ENCODE measurements around the gene COPS4.
"Not testable (repeated sequence)": the region's sequence is repeated elsewhere in the genome, so short reads cannot be mapped to it uniquely, and the experiment has no call there.

The COPS4 gene

DNA sequence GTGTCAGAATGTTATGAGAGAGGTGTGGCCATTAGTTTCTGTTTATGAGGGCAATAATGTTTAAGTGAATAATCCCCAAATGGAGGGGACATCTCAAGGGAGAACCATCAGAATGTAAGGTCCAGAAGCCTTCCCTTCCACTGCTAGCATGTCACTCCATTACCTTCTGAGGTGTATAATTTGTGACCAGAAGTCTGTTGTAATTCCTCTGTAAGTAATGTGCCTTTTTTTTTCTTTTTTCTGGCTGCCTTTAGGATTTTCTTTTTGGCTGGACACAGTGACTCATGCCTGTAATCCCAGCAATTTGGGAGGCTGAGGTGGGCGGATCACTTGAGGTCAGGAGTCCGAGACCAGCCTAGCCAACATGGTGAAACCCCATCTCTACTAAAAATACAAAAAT lies 10.8 kb upstream of the COPS4 start:
- DNase-seq: no peak

DNA sequence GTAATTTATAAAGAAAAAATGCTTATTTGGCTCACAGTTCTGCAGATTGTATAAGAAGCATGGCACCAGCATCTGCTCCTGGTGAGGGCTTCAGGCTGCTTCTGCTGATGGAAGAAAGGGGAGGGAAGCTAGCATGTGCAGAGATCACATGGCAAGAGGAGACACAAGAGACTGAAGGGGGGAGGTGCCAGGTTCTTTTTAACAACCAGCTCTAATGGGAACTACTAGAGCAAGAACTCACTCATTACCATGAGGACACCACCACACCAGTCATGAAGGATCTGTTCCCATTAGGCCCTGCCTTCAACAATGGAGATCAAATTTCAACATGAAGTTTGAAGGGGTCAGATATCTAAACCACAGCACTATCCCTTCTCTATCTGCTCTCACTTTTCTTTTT lies 9.4 kb upstream of the COPS4 start:
- no peak for DNase-seq

DNA sequence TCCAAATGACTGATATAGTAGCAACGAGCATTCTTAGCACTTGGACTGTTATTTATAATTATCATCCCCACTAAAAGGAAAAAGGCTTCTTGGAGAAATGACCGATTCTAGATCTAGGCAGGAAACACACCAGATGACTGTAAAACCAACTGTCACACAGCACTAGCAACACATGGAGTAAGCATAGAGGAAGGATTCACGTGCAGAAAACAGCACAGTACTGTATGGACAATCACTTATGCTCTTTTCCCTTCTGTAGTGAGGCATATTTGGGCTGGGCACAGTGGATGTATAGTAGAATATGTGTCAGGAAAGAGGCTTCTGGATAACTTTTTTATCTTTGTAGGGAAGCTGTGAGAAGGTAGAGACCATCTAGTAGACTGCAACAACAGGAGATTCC lies 6.0 kb upstream of the COPS4 start:
- no peak for DNase-seq

DNA sequence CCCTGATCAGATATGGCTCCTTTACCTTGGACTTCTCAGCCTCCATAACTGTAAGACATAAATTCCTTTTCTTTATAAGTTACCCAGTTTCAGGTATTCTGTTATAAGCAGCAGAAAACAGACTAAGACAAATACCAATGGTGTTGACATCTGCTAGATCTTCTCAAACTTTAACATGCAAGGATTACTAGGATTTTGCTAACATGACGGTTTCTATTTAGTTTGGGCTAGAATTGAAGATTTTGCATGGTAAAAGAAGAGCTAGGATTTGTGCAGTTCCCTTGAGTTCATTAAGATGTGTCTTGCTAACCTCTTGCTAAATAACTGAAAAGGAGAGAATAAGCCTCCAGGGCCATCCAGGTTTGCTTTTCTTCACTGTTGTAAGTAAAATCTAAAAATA lies 5.3 kb upstream of the COPS4 start:
- no peak for DNase-seq

DNA sequence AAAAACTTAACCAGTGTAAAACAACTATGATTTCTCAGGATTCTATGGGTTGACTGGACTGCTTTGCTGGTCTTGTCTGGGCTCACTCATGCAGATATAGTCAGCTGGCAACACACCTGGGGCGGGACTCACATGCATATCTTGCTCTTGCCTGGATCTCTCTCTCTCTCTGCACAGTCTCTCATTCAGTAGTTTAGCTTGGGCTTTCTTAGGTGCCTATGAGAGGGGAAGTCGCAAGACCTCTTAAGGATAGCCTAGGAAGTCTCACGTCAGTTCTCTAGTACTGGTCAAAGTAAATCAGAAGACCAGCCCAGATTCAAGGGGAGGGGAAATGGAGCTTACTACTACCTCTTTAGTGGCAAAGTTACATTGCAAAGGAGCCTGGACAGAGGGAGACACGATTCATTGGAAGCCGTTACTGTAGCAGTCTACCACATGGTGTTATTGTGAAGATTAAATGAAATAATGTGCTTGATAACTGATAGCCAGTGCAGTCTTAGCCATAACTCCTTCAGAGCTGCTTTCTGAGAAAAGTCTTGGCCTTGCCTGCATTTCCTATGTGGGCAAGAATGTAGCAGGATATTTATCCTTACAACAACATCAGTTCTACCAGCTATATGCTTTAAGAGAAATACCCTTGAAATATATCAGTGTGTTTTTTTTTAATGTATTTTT lies 2.1 kb downstream of the COPS4 start:
- no peak for DNase-seq

DNA sequence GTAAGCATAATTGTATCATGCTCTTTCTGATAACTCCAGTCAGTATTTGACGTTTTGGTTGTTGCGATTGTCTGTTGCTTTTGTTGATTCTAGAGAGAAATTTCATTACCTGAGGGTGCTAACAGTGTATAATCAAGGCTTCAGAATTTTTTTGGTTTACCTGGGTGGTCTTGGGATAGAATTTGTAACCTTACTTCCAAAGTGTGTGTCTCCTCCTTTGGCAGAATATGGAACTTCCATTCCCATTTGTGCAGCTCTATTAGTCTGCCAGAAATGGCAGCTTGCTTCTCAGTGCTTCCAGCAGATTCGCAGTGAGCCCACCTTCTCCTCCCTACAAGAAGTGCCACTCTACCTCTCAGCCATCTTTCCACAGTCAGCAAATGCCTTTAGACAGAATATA lies 5.3 kb downstream of the COPS4 start:
- no peak for DNase-seq

DNA sequence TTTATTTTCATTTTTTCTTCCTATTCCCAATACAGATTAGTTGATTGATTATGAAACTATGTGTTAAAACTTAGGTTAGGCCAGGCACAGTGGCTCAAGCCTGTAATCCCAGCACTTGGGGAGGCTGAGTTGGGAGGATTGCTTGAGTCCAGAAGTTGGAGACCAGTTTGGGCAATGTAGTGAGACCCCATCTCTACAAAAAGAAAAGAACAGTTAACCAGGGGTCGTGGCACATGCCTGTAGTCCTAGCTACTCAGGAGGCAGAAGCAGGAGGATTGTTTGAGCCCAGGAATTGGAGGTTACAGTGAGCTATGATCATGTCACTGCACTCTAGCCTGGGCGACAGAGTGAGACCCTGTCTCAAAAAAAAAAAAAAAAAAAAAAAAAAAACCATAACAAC lies 8.2 kb downstream of the COPS4 start:
- not testable (repeated sequence) for DNase-seq

DNA sequence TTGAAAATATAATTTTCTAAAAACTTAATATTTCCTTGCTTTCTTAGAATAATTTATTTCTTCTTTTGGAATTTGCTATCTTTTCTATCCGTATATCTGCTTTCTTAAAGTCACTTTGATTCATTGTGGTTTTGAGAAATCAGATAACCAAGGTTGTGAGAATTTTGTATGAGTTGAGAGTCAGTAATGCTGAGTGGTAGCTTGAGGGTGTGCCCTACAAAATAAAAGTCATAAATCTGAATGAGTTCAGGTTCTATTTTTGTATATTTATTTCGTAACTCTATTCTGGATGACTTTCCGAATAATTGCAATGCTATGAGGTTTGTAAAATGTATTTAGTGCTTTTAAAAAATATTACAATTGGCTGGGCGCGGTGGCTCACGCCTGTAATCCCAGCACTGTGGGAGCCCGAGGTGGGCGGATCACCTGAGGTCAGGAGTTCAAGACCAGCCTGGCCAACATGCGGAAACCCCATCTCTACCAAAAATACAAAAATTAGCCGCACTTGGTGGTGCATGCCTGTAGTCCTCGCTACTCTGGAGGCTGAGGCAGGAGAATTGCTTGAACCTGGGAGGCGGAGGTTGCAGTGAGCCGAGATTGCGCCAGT lies 8.9 kb downstream of the COPS4 start:
- DNase-seq: no peak

DNA sequence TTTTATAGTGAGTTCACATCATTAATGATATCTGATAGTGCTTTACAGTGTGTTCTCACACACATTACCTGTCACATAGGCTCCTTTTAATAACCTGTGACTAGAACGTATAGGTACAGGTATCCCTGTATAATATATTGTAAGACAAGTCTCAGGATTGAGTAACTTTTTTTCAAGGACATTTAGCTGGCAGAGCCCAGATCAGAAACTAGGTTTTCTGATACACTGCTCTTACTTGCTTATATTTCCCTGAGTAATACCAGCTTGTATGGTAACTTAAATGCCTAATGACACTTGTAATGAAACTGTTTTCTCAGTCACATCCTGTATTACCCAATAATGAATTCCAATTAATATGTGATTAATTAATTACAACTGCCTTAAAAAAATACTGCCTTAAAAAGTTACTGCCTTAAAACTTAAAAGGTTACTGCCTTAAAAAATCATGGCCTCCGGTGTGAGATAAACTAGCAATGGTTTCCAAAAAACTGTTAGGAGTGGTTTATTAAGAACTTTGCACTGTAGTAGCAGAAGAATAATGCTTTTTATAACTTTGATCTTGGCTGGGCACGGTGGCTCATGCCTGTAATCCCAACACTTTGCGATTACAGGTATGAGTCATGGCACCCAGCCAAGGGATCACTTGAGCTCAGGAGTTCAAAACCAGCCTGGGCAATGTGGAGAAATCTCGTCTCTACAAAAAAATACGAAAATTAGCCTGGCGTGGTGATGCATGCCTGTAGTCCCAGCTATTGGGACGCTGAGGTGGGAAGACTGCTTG lies 11.9 kb downstream of the COPS4 start:
- DNase-seq: no peak

DNA sequence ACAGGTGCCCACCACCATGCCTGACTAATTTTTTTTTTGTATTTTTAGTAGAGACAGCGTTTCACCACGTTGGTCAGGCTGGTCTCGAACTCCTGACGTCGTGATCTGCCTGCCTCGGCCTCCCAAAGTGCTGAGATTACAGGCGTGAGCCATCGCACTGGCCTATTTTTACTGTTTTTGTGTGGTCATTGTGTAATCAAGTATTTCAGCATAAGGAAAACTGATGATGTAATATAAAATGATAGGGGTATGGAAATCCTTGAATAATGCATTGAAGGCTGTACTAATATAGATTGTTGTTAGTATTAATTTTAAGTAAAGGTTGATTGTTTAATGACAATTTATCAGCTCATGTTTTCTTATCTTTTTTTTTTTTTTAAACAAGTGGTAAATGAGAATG lies 13.8 kb downstream of the COPS4 start:
- DNase-seq: not testable (repeated sequence)

DNA sequence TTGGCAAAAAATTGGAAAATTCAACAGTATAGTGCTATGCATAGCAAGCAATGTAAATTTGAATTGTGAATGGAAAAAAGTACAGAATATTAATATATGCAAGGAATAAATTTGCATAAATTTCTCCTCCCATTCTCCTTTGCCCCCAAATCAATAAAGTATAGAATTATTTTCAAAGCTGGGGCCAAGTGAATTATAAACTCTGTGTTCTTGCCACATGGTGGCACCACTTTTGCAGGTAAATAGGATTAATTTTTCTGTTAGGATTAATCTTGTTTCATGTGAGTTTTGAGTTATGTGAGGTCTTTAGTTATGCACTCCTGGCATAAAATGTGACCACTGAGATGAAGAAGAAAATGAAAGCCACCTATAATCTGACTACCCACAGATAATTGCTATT lies 19.9 kb downstream of the COPS4 start:
- no peak for DNase-seq

DNA sequence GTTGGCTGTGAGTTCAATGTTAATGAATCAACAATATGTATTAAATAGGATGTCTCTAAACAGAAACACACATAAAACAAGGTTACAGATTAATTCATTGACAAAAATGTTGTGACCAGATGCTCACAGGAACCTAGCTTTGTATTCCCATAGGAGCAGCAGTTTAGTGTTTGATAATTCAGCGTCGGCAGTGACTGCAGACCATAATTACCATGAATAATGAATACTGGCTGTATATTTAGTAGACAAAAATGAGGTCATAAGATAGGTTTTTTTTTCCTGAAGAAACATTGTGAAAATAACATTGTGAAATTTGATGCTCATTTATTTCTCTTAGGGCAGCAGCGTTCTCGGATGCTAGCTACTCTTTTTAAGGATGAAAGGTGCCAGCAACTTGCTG lies 27.8 kb downstream of the COPS4 start:
- DNase-seq: no peak

DNA sequence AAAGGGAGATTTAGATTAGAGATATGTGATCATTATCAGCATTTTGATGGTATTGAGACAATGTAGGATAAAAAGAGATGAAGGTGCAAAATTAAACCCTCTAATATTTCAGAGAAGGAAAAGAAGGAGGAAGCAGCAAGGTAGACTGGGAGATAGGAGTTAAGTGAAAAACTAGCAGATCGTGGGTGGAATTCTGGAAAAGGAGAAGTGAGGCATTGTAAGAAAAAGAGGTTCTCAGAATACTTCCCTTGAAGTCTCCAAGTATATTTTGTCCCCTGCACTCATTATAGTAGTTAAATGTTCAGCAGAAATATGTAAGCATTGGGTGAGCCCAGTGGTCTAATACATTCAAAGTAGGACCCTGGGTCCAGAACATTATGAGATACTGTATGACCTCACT lies 30.3 kb downstream of the COPS4 start:
- no peak for DNase-seq

DNA sequence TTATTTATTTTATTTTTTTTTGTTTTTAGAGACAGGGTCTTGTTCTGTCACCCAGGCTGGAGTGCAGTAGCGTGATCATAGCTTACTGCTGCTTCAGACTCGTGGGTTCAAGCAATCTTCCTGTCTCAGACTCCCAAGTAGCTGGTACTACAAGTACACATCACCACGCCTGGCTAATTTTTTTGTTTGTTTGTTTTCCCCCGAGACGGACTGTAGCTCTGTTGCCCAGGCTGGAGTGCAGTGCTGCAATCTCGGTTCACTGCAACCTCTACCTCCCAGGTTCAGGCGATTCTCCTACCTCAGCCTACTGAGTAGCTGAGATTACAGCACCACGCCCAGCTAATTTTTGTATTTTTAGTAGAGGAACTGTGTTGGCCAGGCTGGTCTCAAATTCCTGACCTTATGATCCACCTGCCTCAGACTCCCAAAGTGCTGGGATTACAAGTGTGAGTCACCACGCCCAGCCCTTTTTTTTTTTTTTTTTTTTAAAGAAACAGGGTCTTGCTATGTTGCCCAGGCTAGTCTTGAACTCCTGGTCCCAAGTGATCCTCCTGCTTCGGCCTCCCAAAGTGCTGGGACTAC lies 32.2 kb downstream of the COPS4 start:
- no peak for DNase-seq

DNA sequence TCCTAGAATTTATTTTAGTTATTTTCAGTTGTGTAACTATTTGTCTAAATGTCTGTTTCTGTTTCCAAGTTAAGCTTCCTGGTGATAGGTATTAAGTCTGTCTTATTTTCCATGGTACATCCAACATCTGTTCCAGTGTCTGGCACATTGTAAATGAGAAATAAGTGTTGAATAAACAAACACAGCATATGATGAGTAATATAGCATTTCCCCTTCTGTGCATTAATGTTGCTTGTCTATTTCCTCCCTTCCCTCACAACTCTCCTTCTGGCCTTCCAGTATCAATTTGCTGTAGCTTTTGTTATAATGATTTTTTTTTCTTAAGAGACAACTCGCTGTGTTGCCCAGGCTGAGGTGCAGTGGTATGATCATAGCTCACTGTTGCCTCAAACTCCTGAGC lies 36.1 kb downstream of the COPS4 start:
- no peak for DNase-seq

DNA sequence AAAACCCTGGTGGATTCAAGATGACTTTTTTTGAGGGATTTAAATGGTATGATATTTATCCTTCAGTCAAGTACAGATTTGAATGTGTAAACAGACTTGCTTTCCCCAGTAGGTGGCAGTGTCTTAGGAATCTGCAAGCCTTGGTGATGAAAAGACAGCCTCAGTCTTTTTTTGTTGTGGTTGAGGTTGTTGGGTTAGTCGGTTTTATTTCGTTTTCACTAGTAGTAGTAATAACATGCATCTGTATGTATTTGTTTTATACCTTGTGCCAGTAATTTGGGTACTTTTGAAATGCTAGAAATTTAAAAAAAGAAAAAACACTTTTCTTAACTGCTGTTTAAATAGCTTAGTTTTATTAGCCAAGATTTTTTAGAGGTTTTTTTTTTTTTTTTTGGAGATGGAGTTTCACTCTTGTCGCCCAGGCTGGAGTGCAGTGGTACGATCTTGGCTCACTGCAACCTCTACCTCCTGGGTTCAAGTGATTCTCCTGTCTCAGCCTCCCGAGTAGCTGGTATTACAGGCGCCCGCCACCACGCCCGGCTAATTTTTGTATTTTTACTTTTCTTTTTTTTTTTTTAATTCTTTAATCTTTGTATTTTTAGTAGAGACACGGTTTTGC lies 39.2 kb downstream of the COPS4 start:
- DNase-seq: peak; percentile 28

DNA sequence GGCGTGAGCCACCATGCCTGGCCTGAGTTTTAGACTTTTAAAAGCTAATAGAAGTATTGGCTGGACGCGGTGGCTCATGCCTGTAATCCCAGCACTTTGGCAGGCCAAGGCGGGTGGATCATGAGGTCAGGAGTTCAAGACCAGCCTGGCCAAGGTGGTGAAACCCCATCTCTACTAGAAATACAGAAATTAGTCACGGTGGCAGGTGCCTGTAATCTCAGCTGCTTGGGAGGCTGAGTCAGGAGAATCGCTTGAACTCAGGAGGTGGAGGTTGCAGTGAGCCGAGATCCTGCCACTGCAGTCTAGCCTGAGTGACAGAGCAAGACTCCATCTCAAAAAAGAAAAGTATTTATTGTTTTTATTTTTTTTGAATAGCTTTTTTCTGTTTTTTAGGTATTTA lies 39.8 kb downstream of the COPS4 start:
- not testable (repeated sequence) for DNase-seq

DNA sequence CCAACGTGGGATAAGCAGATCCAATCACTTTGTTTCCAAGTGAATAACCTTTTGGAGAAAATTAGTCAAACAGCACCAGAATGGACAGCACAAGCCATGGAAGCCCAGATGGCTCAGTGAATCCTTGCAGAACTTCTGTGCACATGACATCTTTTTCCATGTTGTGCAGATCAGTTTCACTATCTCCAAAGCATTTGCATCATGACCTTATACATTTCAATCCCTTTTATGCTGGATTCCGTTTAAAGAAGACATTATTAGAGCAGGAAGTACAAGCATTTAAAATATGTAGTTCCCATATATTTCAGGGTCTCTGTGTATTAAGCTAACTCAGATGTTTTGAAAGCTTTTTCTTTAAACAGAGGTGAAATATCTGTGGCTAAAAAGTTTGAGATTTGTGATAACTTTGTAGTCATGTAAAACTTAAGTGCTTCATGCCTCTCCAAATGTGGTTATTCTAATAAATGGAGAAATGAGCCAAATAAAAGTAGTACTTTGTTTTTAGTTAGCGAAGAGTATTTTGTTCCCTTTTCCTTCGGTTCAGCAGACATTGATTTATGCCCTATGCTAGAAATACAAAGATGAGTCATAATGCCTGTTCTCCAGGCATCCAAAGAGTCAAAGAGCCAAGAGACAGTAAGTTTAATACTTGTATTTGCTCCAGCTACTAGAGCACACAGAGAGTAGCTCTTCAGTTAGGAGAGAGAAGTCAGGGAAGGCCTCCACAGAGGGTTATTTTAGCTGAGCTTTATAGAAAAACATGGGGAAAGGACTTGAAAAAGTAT lies 40.5 kb downstream of the COPS4 start:
- DNase-seq: no peak

DNA sequence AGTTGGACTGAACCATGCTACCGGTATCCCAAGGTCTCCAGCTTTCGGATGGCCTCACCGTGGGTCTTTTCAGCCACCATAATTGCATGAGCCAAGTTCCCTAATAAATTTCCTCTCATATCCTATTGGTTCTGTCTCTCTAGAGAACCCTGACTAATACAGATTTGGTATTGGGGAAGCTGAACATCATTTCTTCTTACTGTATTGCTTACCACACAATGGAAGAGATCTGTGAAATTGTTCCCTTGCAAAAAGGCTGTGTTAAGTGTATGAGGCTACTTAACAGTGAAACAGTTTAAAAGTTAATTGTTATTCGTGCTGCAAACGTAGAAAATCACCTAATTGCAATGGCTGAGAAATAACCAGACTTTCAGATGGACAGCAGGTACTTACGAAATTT lies 45.6 kb downstream of the COPS4 start:
- no peak for DNase-seq

DNA sequence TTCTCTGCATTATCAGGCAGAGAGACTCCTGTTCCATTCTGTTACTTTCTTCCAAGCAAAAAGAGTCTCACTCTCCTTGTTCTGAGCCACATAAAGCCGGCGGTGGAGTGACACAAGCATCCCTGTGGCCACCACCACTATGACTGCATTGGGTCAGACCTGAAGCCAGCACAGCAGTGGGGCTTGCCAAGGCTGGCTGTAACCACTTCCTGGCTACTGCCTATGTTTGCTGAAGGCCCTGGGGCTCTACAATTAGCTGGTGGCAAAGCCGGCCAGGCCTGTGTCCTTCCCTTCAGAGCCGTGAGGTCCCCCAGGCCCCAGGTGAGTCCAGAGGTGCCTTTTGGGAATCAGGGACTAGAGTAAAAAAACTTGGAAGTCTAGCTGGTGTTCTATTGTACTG lies 47.8 kb downstream of the COPS4 start:
- DNase-seq: no peak

DNA sequence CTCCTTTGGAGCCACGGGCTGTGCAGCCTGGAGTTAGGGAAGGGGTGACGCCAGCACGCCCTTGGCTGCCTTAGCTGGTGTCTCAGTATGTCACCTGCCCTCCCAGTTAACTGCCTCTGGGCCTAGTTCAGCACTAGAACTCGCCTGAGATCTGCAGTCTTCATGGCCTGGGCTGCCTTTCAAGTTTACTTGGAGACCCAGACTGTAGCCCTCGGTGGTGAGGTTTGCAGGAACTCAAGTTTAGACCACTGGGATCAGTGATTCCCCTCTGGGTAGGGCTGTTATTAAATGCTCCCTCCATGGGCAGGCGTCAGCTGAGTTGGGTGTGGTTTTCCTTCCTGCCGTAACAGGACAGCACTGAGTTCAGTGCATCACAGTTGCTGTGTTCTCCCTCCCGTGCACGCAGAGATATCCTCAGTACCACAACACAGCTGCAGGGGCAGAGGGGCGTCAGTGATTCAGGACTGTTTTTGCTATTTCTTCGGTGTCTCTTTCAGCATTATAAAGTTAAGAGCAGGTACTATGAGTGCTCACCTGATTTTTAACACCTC lies 49.0 kb downstream of the COPS4 start:
- DNase-seq: no peak

DNA sequence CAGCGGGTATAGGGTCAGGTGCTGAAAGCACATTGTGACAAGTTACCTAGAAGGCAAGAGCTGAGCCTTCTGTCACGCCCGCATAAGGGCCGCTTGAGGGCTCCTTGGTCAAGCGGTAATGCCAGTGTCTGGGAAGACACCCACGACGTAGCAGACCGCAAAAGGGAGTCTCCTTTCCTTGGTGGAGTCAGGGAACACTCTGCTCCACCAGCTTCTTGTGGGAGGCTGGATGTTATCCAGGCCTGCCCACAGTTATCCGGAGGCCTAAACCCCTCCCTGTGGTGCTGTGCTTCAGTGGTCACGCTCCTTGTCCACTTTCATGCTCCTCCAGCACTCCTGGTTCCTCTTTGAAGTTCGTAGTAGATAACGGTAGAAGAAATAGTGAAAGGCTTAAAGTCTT lies 50.0 kb downstream of the COPS4 start:
- DNase-seq: not testable (repeated sequence)
